Adipocyte (in vitro differentiated cells): ENCODE results near the gene DVL3.
"Not testable (repeated sequence)": the region's sequence is repeated elsewhere in the genome, so short reads cannot be mapped to it uniquely, and the experiment has no call there.

Experiments
- DNase-seq: peaks from one replicate; pipeline ENCODE4 v3.0.0-alpha.2; 2015; ENCODE audit warnings: low read depth
- H3K27me3 ChIP-seq: replicated peaks from 2 replicates; pipeline ENCODE4 v1.7.0; 2013; ENCODE audit warnings: mild to moderate bottlenecking, low read length, moderate library complexity; ENCODE audit not compliant: control insufficient read depth, insufficient read depth
- H3K36me3 ChIP-seq: 2 replicates; pipeline ENCODE4 v1.7.0; 2013; ENCODE audit warnings: low read length, mild to moderate bottlenecking, moderate library complexity; ENCODE audit not compliant: control insufficient read depth, insufficient read depth, severe bottlenecking
- H3K4me1 ChIP-seq: 2 replicates; pipeline ENCODE4 v1.7.0; 2013; ENCODE audit warnings: mild to moderate bottlenecking, low read length, moderate library complexity; ENCODE audit not compliant: control insufficient read depth, insufficient read depth
- H3K4me3 ChIP-seq: 2 replicates; pipeline ENCODE4 v1.7.0; 2013; ENCODE audit warnings: mild to moderate bottlenecking, low read length, moderate library complexity
- H3K9ac ChIP-seq: 2 replicates; pipeline ENCODE4 v1.7.0; 2013; ENCODE audit warnings: mild to moderate bottlenecking, low read length, moderate library complexity
- H3K9me3 ChIP-seq: 2 replicates; pipeline ENCODE4 v1.7.0; 2013; ENCODE audit warnings: mild to moderate bottlenecking, low read length, moderate library complexity; ENCODE audit not compliant: control insufficient read depth

DVL3 gene

DNA sequence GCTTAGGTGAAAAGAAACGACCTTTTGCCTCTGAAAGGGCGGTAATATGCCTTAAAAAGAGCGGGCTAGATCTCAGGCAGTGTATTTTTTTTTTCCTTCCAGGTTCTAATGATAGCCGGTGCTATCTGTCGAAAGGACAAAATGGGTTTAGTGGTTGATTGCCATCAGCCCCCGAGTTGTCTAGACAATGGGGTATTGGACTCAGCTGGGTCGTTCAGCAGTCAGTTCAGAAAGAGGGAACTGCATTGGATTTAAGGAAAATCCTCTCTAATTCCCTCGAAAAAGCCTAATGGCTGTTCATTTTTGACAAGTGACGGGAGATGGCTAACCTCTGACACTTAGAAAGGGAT lies 19.3 kb upstream of the DVL3 start:
- Histone ChIP-seq H3K9ac (peak overlapping the region; percentile 95), H3K4me1 (peaks cover 18% of the 10 kb centered on the region), H3K9me3 (no peaks in the 10 kb centered on the region), H3K4me3 (peak overlapping the region; percentile 98), H3K27me3 (no peaks in the 10 kb centered on the region), H3K36me3 (peaks cover 19% of the 10 kb centered on the region)
- no peak for DNase-seq

DNA sequence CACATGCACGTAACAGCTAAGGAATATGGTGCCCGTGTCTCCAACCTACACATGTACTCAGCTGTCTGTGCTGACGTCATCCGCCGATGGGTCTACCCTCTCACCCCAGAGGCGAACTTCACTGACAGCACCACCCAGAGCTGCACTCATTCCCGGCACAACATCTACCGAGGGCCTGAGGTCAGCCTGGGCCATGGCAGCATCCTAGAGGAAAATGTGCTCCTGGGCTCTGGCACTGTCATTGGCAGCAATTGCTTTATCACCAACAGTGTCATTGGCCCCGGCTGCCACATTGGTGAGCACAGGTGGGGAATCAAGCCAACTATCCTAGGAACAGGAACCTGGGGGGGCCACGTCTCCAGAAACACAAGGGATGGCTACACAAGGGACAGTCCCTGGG lies 14.7 kb upstream of the DVL3 start:
- Histone ChIP-seq H3K4me3 (no peak overlapping the region), H3K36me3 (peaks cover 57% of the 10 kb centered on the region), H3K9me3 (no peaks in the 10 kb centered on the region), H3K27me3 (no peaks in the 10 kb centered on the region), H3K9ac (no peak overlapping the region), H3K4me1 (peaks cover 23% of the 10 kb centered on the region)
- DNase-seq: no peak

DNA sequence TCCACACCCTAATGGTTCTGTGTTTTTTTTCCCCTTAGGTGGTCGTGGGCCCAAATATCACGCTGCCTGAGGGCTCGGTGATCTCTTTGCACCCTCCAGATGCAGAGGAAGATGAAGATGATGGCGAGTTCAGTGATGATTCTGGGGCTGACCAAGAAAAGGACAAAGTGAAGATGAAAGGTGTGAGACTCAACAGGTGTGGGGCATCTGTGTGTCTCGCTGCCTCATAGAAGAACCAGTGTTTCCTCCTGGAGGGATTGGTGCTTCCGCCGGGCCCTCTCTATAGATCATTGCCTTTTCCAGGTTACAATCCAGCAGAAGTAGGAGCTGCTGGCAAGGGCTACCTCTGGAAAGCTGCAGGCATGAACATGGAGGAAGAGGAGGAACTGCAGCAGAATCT lies 13.0 kb upstream of the DVL3 start:
- Histone ChIP-seq H3K36me3 (peaks cover 63% of the 10 kb centered on the region), H3K9me3 (no peaks in the 10 kb centered on the region), H3K4me3 (no peak overlapping the region), H3K4me1 (peaks cover 10% of the 10 kb centered on the region), H3K9ac (no peak overlapping the region), H3K27me3 (no peaks in the 10 kb centered on the region)
- no peak for DNase-seq

DNA sequence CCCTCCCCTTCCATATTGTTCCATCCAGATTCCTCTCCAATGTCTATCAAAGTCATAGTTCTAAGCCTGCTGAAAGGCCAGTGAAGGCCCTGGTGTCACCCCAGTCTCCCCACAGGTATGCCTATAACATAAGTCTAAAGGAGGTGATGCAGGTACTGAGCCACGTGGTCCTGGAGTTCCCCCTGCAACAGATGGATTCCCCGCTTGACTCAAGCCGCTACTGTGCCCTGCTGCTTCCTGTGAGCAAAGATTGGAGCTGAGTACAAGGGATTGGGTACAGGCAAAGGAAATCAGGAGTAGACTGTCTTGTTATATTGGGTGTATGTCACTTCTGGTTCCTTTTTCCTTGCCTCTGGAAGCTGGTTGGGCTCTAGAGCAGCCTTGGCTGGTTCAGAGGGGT lies 11.8 kb upstream of the DVL3 start:
- no peak overlapping the region for H3K4me3 ChIP-seq
- no peaks in the 10 kb centered on the region for H3K9me3 ChIP-seq
- peaks cover 8% of the 10 kb centered on the region for H3K4me1 ChIP-seq
- peaks cover 54% of the 10 kb centered on the region for H3K36me3 ChIP-seq
- H3K27me3 ChIP-seq: no peaks in the 10 kb centered on the region
- DNase-seq: no peak
- no peak overlapping the region for H3K9ac ChIP-seq

DNA sequence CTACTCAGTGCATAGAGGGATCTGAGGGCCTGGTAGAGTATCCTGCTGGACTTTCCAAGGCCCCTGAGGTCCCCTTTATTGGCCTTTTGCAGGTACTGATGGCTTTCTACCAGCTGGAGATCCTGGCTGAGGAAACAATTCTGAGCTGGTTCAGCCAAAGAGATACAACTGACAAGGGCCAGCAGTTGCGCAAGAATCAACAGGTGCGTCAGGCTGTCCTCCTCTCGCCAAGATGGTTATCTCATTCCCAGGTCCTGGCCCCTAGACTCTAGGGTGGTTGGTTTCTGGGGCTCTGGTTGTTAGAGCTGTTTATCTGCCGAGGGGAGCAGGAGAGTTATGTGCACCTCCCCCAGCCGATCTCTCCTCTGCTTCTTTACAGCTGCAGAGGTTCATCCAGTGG lies 10.7 kb upstream of the DVL3 start:
- Histone ChIP-seq H3K4me3 (no peak overlapping the region), H3K36me3 (peaks cover 54% of the 10 kb centered on the region), H3K4me1 (peaks cover 8% of the 10 kb centered on the region), H3K9me3 (no peaks in the 10 kb centered on the region), H3K27me3 (no peaks in the 10 kb centered on the region), H3K9ac (no peak overlapping the region)
- DNase-seq: no peak

DNA sequence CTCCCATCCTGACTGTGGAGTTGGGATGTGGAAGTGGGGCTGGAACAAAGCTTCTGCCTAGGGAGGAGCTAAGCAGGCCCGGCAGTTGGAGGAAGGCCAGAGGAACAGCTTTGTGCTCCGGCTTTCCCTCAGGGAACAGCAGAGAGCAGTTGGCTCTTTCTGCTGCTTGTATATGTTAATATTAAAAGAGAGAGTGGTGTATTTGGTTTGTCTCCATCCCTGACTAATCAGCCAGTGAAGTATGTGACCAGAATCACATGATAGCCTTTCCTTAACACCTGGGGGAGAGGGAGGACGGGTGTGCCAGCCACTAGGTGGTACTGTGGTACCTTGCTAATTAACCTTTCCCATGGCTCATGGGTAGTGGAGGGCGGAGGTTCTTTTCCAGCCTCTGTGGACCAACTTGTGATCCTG lies 10.1 kb upstream of the DVL3 start:
- Histone ChIP-seq H3K9me3 (no peaks in the 10 kb centered on the region), H3K4me3 (no peak overlapping the region), H3K27me3 (no peaks in the 10 kb centered on the region), H3K36me3 (peaks cover 51% of the 10 kb centered on the region), H3K9ac (no peak overlapping the region), H3K4me1 (peaks cover 8% of the 10 kb centered on the region)
- DNase-seq: peak; percentile 55

DNA sequence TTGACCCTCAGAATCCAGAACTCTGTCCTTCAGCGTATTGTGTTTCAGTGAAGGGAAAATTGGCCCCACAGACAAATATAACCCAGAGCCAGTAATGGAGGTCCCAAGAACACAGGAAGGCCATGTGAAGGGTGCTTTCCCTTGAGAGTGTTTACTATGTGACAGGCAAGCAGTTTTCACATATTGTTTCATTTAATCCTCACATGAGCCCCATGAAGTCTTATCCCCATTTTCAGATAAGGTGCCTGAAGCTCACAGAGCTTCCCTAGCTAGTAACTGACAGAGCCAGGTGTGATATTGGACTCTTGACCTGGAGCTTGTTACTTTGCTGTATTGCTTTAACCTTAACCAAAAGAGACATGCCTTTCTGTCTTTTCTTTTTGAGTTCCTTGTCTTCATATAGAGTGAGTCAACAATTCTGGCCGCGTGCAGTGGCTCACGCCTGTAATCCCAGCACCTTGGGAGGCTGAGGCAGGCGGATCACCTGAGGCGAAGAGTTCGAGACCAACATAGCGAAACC lies 9.4 kb upstream of the DVL3 start:
- Histone ChIP-seq H3K9ac (no peak overlapping the region), H3K9me3 (no peaks in the 10 kb centered on the region), H3K4me1 (peaks cover 8% of the 10 kb centered on the region), H3K4me3 (no peak overlapping the region), H3K36me3 (peaks cover 44% of the 10 kb centered on the region), H3K27me3 (no peaks in the 10 kb centered on the region)
- no peak for DNase-seq

DNA sequence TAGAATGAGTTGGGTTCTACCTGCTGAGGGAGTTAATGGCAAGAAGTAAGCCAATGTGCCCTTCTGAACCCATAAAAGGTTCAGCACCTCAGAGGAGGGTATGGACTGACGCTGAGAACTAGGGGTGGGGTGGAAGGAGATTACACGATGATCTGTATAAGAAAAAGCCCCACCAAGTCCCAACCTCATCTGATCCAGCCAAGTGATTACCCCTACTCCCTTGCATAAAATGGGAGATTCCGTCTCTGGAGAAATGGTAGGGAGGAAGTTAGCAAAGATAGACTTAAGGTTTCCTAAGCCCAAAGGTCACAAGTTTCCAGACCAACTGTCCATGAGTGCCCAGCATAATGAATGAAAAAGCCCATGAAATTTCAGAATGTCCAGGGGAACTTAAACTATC lies 7.1 kb upstream of the DVL3 start:
- H3K27me3 ChIP-seq: no peaks in the 10 kb centered on the region
- no peak overlapping the region for H3K4me3 ChIP-seq
- peaks cover 8% of the 10 kb centered on the region for H3K4me1 ChIP-seq
- H3K36me3 ChIP-seq: peaks cover 22% of the 10 kb centered on the region
- H3K9me3 ChIP-seq: no peaks in the 10 kb centered on the region
- DNase-seq: no peak
- H3K9ac ChIP-seq: no peak overlapping the region

DNA sequence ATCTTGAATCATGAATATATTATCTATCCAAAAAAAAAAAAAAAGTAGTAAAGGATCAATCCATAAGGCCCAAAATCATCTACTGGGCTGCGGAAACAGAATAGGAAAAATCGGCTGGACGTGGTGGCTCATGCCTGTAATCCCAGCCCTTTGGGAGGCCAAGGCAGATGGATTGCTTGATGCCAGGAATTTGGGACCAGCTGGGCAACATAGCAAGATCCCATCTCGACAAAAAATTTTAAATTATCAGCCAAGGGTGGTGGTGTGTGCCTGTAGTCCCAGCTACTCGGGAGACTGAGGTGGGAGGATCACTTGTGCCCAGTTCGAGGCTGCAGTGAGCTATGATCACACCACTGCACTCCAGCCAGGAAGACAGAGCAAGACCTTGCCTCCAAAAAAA lies 6.1 kb upstream of the DVL3 start:
- no peak for DNase-seq
- no peaks in the 10 kb centered on the region for H3K27me3 ChIP-seq
- no peaks in the 10 kb centered on the region for H3K9me3 ChIP-seq
- no peak overlapping the region for H3K4me3 ChIP-seq
- no peak overlapping the region for H3K9ac ChIP-seq
- peaks cover 14% of the 10 kb centered on the region for H3K4me1 ChIP-seq
- peaks cover 11% of the 10 kb centered on the region for H3K36me3 ChIP-seq

DNA sequence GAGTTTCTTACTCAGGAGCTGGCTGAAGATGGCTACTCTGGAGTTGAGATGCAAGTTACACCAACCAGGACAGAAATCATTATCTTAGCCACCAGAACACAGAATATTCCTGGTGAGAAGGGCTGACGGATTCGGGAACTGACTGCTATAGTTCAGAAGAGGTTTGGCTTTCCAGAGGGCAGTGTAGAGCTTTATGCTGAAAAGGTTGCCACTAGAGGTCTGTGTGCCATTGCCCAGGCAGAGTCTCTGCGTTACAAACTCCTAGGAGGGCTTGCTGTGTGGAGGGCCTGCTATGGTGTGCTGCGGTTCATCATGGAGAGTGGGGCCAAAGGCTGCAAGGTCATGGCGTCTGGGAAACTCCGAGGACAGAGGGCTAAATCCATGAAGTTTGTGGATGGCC lies 5.4 kb upstream of the DVL3 start:
- not testable (repeated sequence) for H3K4me3 ChIP-seq, H3K9ac ChIP-seq, H3K27me3 ChIP-seq, H3K9me3 ChIP-seq, H3K36me3 ChIP-seq
- peaks cover 16% of the 10 kb centered on the region for H3K4me1 ChIP-seq
- peak; percentile 37 for DNase-seq

DNA sequence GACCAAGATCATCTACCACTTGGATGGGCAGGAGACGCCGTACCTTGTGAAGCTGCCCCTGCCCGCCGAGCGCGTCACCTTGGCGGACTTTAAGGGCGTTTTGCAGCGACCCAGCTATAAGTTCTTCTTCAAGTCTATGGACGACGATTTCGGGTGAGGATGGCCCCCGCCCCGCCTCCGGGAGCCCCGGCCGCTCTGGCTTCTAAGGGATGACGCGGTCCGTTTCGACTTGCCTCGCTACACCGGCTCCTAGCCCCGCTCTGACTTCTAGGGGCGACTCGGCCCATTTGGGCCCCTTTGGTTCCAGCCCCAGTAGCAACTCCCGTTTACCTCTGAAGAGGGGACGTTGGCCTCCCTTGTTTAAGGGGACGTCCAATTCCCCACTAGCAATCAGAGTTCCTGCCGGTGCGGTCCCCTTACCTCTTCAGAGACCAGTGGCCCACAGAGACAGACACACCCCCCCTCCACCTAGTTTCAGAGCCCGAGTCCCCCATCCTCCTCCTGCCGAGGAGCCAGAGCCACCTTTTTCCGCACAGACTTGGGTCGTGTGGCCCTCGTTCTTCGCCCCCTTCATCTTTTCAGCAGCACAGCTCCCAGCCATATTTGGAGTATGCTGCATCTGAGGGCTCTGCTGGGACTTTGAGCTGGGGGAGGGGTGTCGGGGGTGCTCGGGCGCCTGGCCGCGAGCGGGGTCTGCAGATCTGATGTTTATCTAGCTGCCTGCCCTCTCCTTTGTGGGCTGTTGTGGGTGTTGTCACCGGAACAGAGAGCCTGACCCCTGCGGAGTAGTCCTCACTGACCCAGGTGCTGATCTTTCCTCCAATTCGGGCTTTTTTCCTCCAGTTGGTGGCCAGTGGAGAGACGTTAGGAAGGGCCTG lies 706 bp downstream of the DVL3 start:
- peak; percentile 68 for DNase-seq
- Histone ChIP-seq H3K9ac (peak overlapping the region; percentile 97), H3K9me3 (no peaks in the 10 kb centered on the region), H3K27me3 (no peaks in the 10 kb centered on the region), H3K36me3 (no peaks in the 10 kb centered on the region), H3K4me1 (peaks cover 39% of the 10 kb centered on the region), H3K4me3 (peak overlapping the region; percentile 100)
